HUES6 (cell line): ENCODE data around the gene CCDC170.
A peak's percentile ranks its signal among the peaks of the same experiment; 100 is the strongest.

Source experiments
- H3K27ac ChIP-seq: 2 replicates; pipeline ENCODE4 v1.7.0; 2013; ENCODE audit warnings: low read depth, mild to moderate bottlenecking, low read length, inconsistent platforms
- H3K27me3 ChIP-seq: 2 replicates; pipeline ENCODE4 v1.6.1; 2013; ENCODE audit warnings: low read length; ENCODE audit not compliant: control insufficient read depth, insufficient read depth
- H3K36me3 ChIP-seq: 2 replicates; pipeline ENCODE4 v1.6.1; 2013; ENCODE audit warnings: low read length; ENCODE audit not compliant: control insufficient read depth, insufficient read depth
- H3K4me1 ChIP-seq: 2 replicates; pipeline ENCODE4 v1.6.1; 2013; ENCODE audit warnings: low read length; ENCODE audit not compliant: control insufficient read depth, insufficient read depth
- H3K4me3 ChIP-seq: 2 replicates; pipeline ENCODE4 v1.5.1; 2013; ENCODE audit warnings: low read depth, low read length
- H3K9ac ChIP-seq: one replicate; pipeline ENCODE4 v1.6.1; 2013; ENCODE audit warnings: mild to moderate bottlenecking, low read length
- H3K9me3 ChIP-seq: 2 replicates; pipeline ENCODE4 v1.6.1; 2013; ENCODE audit warnings: low read depth, low read length; ENCODE audit not compliant: control insufficient read depth, insufficient read depth

The CCDC170 gene

DNA sequence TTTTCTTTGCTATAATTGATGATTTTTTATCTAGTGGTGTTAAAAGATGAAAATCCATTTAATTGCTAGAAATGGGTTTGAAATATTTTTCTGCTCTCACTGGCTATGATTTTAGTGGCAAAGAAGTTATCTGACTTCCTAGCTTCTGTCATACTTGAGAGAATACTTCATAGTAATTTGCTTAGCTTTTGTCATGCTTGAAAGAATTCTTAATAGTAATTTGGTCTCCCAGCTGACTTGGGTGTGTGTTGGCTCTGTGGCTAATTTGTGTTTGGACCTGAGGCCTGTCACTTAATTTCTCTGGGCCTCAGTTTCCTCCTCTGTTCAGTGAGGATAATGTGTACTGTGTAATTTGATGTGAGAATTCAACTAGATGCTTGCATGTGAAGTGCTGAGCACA, 29.1 kb upstream of the CCDC170 start:
- H3K27me3 ChIP-seq = no peaks in the 10 kb centered on the region
- H3K4me1 ChIP-seq = no peaks in the 10 kb centered on the region
- peaks cover 87% of the 10 kb centered on the region for H3K36me3 ChIP-seq
- H3K9me3 ChIP-seq = no peaks in the 10 kb centered on the region
- H3K9ac ChIP-seq = no peak overlapping the region
- H3K4me3 ChIP-seq = no peak overlapping the region
- H3K27ac ChIP-seq = no peak overlapping the region

GRCh38 chr6:151475653-151476523, 17.9 kb upstream of the CCDC170 start:
- no peaks in the 10 kb centered on the region for H3K9me3 ChIP-seq
- H3K27ac ChIP-seq = no peak overlapping the region
- no peak overlapping the region for H3K9ac ChIP-seq
- H3K36me3 ChIP-seq = no peaks in the 10 kb centered on the region
- peak overlapping the region; percentile 6; the same call in 1 of the 2 replicates for H3K4me3 ChIP-seq
- H3K27me3 ChIP-seq = no peaks in the 10 kb centered on the region
- H3K4me1 ChIP-seq = 0 out of 2 replicates have a peak, but pooled peaks cover 3% of the 10 kb centered on the region

- H3K27me3 ChIP-seq = no peaks in the 10 kb centered on the region
- no peak overlapping the region for H3K27ac ChIP-seq
- no peak overlapping the region for H3K9ac ChIP-seq
- H3K4me1 ChIP-seq = 0 out of 2 replicates have a peak, but pooled peaks cover 3% of the 10 kb centered on the region
- H3K4me3 ChIP-seq = no peak overlapping the region
- no peaks in the 10 kb centered on the region for H3K9me3 ChIP-seq
- H3K36me3 ChIP-seq = no peaks in the 10 kb centered on the region
Measured at GRCh38 chr6:151477726-151478125, 16.1 kb upstream of the CCDC170 start.

DNA sequence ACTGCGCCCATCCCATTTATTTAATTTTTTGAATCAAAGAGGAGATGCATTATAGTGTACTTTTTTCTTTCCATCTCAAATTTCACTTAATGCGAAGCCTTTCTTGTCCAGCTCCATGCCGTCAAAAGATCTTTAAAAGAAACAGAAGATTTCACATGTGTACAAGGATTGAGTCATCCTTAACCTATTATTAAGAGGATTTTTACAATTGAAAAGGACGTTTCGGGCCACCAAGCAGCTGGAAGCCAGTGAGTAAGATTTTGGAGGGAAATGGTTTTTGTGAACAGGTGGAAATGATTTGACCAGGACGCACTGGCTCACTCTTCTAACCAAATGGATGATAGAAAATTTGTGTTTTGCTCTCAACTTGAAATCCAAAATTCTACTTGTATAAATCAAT, 15.1 kb upstream of the CCDC170 start:
- Histone ChIP-seq H3K27me3 (no peaks in the 10 kb centered on the region), H3K9ac (no peak overlapping the region), H3K9me3 (no peaks in the 10 kb centered on the region), H3K36me3 (no peaks in the 10 kb centered on the region), H3K27ac (no peak overlapping the region), H3K4me1 (0 out of 2 replicates have a peak, but pooled peaks cover 3% of the 10 kb centered on the region), H3K4me3 (no peak overlapping the region)

DNA sequence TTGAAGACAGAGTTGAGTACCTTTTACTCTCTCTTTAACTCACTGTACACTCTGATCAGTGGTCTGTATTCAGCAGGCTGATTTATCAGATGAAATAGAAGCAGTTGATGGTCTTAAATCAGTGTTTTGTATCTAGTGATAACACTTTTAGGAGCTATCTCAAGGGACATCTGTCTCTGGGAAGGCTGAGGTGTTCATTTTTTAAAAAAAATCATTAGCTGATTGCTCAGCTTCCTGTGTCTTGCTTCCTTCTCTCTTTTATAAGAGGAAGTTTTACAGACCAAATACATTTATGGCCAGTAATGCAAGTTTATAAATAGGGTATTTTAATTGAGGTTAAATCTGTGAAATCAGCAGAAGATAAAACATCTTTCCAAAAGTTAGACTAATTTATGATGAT, 12.0 kb upstream of the CCDC170 start:
- H3K27ac ChIP-seq = no peak overlapping the region
- no peak overlapping the region for H3K9ac ChIP-seq
- H3K4me3 ChIP-seq = no peak overlapping the region
- no peaks in the 10 kb centered on the region for H3K9me3 ChIP-seq
- H3K27me3 ChIP-seq = no peaks in the 10 kb centered on the region
- H3K36me3 ChIP-seq = no peaks in the 10 kb centered on the region
- H3K4me1 ChIP-seq = no peaks in the 10 kb centered on the region

DNA sequence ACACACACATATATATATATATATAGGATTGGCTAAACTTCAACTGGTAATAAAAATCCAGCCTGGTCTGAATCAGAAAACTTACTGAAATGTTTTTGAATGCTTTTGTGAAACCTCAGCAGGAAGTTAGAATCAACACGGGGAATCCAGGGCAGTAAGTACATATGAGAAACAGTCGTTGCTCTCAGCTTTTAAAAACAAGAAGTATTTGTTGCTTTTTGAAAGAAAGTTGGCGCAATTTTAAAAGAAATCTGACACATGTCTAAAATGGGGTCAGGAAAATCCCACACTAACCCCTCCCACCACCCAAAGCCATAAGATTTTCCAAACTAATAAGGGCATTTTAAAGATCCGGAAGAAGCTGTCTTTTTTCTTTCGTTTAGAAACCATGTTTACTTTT, 11.5 kb upstream of the CCDC170 start:
- no peaks in the 10 kb centered on the region for H3K36me3 ChIP-seq
- no peaks in the 10 kb centered on the region for H3K27me3 ChIP-seq
- no peak overlapping the region for H3K27ac ChIP-seq
- H3K9me3 ChIP-seq = no peaks in the 10 kb centered on the region
- H3K4me1 ChIP-seq = no peaks in the 10 kb centered on the region
- H3K9ac ChIP-seq = no peak overlapping the region
- no peak overlapping the region for H3K4me3 ChIP-seq

DNA sequence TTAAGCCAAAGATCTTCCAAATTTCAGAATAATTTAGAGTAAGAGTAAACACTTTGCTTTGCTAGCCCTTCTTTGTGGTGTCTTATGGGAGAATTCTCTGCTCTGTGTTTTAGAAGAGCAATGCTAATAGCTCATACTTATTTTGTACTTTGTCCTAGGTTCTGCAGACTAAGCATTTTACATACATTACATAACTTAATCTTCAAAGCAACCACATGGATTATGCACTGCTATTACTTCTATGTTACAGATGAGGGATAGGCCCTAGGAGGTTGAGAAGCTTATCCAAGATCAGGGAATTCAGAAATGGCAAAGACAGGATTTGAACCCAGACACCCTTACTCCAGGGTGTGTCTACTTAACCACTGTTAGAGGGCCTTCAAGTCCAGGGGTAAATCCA, 9.8 kb upstream of the CCDC170 start:
- Histone ChIP-seq H3K4me1 (no peaks in the 10 kb centered on the region), H3K4me3 (no peak overlapping the region), H3K9ac (no peak overlapping the region), H3K9me3 (no peaks in the 10 kb centered on the region), H3K27ac (no peak overlapping the region), H3K36me3 (no peaks in the 10 kb centered on the region), H3K27me3 (no peaks in the 10 kb centered on the region)

DNA sequence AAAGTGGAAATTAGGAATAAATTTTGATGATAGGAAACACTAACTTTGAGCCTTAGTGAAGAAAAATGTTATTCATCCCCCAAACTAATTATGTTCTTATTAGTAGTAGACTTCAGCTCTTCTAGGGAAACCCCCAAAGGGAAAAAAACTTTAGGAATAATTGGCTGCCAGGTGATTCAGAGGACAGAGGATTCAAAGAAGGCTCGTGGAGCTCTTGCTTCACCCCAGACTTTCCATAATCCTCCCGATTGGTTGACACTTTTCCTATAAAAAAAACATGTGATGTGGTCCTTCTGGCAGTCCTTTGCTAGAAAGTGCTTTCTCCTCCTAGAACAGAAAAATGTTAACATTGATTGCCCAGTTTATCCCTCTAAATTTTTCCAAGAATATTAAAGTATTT, 5.6 kb upstream of the CCDC170 start:
- Histone ChIP-seq H3K36me3 (no peaks in the 10 kb centered on the region), H3K27ac (no peak overlapping the region)

DNA sequence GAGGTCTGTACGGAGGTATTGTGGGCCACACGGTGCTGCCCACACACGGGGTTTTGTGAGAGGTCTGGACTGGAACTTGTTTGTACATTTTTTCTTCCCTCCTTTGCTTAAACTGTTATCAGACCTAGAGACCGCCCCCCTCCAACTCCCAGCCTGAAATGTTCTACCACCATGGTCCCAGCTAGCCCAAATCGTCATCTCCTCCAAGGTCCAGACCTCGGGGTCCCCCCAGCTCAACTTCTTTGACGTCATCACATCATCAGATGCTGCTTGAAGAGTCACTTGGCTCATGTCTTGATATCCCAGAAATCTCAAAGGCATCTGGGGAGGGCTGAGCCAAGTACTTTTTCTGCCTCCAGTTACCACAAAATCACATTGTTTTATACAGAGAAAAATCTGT, 2.8 kb upstream of the CCDC170 start:
- Histone ChIP-seq H3K9ac (no peak overlapping the region), H3K4me3 (no peak overlapping the region), H3K27ac (no peak overlapping the region), H3K4me1 (0 out of 2 replicates have a peak, but pooled peaks cover 4% of the 10 kb centered on the region), H3K36me3 (no peaks in the 10 kb centered on the region), H3K27me3 (peaks cover 36% of the 10 kb centered on the region), H3K9me3 (no peaks in the 10 kb centered on the region)

More for the DNA sequence above, 5.6 kb upstream of the CCDC170 start:
- Histone ChIP-seq H3K27me3 (peaks cover 8% of the 10 kb centered on the region), H3K4me3 (no peak overlapping the region), H3K4me1 (no peaks in the 10 kb centered on the region), H3K9ac (no peak overlapping the region), H3K9me3 (no peaks in the 10 kb centered on the region)

- Histone ChIP-seq H3K27me3 (peaks cover 43% of the 10 kb centered on the region), H3K4me3 (peak overlapping the region; percentile 68), H3K27ac (no peak overlapping the region), H3K36me3 (no peaks in the 10 kb centered on the region), H3K4me1 (peaks cover 8% of the 10 kb centered on the region; the same call in 1 of the 2 replicates), H3K9me3 (no peaks in the 10 kb centered on the region), H3K9ac (peak overlapping the region; percentile 4)
Measured at GRCh38 chr6:151493161-151493803, 535 bp upstream of the CCDC170 start.

DNA sequence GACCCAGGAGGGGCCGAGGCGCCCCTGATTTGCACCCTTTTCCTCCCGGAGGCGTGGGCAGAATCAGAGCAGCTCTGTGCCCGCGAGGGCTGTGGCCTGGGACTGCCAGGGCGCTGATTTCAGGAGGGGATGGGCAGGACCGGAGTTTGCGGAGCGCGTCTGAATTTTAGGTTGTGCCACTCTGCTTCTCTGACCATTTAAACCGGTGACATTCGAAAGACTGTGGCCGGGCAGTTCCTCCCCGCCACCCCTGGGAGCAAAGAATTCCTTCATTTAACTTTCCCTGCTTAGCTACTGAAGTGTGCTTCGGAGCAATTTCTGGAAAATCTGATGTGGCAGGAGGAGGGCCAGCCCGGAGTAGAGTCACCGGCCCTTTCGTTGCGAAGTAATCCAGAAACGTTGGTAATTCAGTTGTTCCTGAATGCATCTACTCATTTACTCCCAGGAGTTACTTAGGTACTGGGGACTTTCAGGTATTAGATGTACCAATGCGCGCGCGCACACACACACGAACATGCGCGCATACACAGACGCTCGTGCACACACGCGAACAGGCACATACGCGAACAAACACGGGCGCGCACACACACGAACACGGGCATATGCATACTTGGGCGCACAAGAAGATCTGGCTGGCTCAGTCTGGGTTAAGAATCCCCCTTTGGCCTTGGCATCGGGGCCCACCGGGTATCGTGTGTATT, 568 bp downstream of the CCDC170 start:
- H3K4me3 ChIP-seq = peak overlapping the region; percentile 68
- H3K4me1 ChIP-seq = peaks cover 11% of the 10 kb centered on the region; the same call in 1 of the 2 replicates
- H3K9ac ChIP-seq = peak overlapping the region; percentile 68
- peaks cover 43% of the 10 kb centered on the region for H3K27me3 ChIP-seq
- H3K36me3 ChIP-seq = no peaks in the 10 kb centered on the region
- no peak overlapping the region for H3K27ac ChIP-seq
- H3K9me3 ChIP-seq = no peaks in the 10 kb centered on the region
